Measurements from ENCODE around the gene MLLT6.

The MLLT6 gene

DNA sequence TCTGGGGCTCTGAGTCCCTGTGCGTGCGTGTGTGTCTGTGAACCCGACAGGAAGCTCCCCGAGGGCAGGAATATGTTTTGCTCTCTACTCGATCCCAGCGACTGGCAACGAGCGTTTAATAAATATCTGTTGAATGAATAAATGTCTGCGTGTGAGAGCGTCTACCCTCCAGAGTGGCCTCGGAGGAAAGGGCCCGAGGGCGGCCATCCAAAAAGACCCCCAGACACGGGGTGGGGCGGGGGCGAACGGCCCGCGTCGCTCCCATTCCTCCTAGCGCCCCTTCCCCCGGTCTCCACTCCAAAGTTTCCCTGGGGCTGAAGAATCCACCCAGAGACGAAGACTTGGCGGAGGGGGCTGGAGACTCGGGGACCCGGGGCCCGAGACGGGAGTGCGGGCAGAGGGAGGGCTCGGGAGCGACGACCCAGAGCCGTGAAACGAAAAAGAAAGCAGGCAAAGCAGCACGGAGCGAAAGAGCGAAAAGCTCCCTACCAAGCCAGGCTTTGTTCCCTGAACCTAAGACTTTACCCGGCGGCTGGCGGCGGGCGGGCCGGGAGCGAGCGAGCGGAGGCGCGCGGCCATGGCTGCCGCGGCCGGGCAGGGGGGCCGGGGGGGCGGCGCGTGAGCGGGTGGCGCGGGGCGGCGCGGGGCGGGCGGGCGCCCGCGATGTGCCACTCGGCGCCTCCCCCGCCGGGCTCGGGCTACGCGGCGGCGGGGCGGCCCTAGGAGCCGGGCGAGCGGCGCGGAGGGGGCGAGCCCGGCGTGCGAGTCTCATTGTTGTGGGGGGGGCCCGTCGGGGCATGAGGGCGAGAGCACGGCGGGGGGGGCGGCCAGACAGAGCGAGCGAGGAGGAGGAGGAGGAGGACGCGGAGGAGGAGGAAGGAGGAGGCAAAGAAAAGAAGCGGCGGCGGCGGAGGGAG lies at the start of gene MLLT6:
MLLT6 (plus strand) TSS at position 668 of the 917 bp plus-strand sequence. CDS start 360 bp downstream, outside the sequence.
- peak; percentile 36 for DNase-seq

DNA sequence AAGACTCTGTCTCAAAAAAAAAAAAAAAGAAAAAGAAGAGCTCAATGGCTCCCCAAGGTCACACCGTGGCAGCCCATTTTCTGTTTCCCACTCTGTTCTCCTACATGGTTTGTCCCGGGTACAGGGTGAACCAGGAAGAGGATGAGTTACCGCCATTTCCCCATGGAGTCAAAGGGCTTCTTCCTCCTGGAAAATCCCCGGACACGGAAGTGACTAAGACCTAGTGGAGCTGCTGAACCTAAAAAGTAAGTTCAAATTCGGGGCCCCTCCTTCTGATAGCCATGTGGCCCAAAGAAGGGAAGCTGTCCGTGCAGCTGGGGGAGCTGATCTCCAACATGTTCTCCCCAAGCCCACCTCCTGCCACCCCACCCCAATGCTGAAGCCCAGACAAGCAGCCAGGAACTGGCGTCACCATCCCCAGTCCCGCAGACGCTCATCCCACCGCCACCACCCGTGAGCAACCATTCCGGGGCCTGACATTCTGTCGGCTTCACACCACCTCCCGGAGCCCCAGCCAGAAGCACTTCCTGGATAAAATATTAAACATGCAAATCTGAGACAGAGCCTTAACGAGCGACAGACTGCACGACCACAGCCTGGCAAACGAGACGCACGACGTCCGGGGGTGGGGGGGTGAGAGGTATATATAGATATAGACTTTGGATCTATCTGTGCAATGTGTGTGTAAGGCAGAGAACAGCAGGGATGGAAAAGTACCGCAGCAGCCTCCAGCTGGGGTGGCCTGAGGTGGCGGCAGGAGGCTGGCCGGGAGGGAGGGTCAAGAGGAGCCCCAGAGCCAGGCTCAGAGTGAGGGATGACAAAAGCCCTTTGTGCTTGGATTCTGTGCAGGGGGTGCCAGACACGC lies 47.9 kb upstream of the MLLT6 start:
- no peak for DNase-seq

DNA sequence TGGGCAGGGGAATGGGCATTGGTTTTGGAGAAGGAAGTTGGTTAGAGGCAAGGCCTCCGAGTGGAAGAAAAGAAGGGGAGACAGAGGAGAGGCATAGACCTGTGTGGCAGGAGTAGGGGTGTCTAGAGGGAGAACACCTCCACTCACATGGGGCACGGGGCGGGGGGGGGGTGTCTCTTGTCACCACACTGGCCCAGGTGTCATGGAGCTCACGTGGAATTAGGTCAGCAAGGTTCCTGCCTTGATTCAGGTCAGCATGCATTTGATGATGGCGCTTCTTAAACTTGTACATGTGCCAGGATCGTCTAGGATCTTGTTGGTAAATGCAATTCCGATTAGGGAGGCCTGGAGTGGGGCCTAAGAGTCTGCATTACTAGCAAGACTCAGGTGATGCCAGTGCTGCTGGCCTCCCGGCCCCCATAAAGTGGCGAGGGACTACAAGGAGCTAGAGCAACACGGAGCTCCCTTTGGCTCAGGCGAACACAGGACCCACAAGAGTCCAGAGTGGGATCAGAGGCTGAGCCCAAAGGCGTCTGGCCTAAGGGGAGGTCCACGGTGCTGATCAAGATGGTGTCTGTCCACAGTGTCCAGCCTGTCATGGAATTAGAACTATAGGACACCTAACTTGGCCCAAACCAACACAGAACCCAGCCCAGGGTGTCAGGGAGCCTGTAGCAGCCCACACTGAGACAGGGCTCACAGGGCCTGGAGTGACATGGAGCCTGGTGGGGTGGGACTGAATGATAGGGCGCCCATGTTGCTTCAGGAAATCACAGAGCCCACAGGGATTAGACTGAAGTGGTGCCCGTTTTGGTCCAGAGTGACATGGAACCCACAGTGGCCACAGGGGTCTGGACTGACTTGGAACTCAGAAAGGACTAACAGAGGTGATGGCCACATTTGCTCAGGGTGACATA lies 47.0 kb upstream of the MLLT6 start:
- DNase-seq: no peak

DNA sequence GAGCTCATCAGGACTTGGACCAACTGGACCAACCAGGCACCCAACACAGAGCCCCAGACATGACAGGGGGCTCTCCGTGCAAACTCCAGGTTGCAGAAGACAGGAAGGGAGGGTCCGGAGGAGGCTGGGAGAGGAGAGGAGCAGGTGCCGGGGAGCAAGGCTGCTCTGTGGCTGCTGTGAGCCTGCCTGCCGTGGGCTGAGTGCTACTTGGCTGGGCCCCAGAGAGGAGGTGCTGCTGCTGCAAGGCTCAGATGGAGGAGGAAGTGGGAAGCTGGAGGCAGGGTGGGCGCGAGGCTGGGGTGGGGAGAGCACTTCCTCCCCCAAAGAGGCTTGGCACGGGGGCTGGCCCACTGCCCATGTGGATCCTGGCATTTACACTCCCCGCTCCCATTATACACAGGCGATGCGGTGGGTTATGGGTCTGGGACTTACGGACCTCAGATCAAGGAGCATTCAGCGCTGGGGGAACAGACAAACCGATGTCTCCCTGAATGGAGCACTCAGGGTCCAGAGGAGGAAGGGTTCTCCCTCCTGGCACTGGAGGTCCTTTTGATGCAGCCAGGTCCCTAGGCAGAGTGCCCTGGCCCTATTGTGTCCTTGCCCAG lies 46.2 kb upstream of the MLLT6 start:
- no peak for DNase-seq

DNA sequence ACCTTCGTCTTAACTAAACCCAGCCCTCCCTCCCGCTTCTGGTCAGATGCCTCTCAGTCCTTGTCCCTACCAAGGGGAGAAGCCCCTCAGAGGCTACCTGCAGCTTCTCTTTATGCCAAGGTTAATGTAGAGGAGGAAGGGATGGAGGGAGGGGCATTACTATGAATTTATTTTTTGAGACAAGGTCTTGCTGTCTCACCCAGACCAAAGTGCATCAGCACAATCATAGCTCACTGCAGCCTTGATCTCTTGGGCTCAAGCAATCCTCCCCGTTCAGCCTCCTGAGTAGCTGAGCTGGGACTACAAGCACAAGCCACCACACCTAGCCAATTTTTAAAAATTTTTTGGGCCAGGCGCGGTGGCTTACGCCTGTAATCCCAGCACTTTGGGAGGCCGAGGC lies 45.7 kb upstream of the MLLT6 start:
- DNase-seq: no peak

DNA sequence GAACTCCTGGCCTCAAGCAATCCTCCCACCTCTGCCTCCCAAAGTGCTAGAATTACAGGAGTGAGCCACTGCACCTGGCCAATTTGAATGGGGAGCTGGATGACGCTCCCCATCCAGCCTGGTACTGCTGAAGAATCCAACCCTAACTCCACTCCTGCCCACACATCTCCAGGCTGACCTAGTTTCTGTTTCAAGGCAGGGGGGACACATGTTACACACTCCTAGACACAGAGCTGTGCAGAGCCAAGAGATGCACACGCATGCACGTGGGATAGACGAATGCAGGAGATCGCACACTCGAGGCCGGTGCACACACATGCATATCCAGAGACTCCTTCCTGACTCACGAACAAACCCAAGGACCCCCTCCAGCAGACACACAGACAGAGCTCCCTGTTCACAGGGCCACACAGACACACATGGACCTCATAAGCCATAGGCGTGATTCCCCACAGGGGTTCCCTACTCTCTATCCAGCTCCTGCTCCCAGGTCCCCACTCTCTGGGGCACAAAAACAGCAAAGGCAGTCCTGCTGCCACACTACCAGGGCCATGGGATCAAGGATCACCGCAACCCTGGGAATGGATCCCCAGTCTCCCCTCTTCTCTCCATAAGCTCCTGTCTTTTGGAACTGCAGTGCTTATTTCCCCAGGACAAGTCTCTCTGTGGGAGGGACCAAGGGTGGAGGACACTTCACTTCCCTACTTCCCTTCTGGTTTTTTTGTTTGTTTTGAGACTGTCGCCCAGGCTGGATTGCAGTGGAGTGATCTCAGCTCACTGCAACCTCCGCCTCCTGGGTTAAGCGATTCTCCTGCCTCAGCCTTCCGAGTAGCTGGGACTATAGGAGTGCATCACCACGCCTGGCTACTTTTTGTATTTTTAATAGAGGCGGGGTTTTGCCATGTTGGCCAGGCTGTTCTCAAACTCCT lies 44.7 kb upstream of the MLLT6 start:
- DNase-seq: no peak

DNA sequence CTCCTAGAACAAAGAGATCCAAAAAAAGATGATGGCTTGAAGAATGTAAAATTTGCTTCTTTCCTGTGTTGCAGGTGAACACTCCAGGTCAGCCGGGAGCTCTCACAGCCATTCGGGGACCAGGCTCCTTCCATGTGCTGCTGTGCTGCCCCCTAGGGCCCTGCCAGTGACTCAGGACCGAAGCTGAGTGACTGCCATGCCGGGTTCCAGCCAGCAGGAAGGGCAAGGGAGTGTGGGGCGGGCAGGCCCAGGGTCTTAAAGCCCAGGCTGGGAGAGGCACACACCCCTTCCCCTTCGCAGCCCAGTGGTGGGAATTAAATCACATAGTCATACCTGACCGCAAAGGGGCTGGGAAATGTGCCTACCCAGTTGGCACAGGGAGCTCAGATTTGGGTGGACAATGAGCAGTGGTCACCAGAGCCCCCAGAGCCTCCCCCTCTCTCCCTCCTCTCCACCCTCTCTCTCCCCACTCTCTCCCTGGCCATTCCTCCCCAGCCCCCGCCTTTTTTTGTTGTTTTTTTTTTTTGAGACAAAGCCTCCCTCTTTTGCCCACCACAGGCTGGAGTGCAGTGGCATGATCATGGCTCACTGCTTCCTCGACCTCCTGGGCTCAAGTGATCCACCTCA lies 41.8 kb upstream of the MLLT6 start:
- peak; percentile 38 for DNase-seq

DNA sequence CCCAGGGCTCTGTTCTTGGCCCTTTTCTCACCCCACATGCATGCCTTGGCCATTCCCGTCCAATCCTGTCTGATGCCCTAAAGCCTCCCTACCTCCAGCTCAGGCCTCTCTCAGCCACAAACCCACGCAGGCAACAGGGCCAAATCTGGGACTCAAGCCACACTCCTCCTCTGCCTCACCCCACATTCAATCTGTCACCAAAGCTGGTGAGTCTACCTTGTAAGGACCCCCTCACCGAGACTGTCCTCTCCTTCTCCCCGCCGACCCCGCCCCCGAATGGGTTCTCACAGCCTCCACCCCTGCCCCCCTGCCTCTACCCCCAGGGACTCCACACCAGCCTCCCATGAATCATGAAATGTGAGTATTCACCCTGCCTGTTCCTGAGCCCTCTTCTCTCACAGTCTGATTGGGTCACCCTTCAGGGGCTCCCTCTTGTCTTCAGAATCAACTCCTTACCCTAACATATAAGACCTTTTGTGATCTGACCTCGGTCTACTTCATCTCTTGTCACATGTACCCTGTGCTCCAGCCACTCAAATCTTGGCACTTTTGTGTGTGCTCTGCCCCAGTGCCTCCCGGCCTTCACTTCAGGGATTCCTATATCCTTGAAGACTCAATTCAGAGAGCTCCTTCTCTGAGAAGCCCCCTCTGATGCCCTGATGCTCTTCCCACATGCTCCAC lies 41.0 kb upstream of the MLLT6 start:
- no peak for DNase-seq

DNA sequence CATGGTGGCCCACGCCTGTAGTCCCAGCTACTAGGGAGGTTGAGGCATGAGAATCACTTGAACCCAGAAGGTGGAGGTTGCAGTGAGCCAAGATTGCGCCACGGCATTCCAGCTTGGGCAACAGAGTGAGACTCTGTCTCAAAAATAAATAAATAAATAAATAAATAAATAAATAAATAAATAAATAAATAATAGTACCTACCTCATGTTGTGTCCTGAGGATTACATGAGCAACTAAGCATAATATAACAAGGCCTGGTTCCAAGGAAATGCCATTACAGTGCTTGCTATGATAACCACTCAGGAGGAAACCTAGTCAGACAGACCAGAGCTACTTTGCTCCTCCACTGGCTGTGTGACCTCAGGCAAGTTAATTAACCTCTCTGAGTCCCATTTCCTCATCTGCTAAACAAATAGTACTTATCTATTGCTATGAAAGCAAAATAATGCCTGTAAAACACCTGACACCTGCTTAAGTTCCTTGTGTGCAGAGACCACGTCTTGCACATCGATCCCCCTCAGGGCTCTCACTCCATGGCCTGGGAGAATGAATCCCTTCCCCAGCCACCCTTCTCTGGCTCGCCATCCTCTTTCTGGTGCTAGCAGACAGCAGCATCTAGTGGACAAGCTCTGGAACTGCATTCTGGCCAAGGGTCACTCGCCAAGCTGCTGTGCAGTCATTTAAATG lies 37.8 kb upstream of the MLLT6 start:
- peak; percentile 57 for DNase-seq

DNA sequence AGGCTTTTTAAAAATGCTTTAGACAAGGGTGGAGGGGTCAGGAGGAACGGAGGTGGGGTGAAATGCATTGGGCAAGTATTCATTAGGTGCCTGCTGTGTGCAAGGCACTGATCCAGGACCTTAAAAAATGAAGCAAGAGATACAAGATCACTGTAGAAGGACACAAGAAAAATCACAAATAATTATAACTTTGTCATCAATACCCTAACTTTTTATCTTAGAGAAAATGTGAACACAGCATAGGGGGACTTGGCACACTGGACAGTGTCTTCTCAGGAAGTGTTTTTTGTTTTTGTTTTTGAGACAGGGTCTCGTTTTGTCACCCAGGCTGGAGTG lies 37.3 kb upstream of the MLLT6 start:
- DNase-seq: no peak

DNA sequence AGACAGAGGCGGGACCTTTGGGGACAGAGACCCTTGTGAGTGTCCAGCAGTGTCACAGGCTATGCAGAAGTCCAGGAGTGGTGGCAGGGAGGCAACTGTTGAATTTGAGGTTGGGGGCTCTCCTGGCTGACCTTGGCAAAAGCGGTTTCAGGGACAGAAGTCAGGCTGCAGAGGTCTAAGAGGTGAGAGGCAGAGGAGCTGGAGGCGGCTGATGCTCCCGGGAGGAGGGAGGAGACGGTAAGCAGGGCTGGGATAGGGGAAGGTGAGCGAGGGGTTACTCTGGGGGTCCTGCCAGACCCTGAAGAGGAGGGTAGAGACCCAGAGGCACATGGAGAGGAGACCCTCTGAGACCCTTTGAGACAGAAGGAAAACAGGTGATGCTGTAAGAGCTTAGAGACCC lies 35.6 kb upstream of the MLLT6 start:
- DNase-seq: no peak

DNA sequence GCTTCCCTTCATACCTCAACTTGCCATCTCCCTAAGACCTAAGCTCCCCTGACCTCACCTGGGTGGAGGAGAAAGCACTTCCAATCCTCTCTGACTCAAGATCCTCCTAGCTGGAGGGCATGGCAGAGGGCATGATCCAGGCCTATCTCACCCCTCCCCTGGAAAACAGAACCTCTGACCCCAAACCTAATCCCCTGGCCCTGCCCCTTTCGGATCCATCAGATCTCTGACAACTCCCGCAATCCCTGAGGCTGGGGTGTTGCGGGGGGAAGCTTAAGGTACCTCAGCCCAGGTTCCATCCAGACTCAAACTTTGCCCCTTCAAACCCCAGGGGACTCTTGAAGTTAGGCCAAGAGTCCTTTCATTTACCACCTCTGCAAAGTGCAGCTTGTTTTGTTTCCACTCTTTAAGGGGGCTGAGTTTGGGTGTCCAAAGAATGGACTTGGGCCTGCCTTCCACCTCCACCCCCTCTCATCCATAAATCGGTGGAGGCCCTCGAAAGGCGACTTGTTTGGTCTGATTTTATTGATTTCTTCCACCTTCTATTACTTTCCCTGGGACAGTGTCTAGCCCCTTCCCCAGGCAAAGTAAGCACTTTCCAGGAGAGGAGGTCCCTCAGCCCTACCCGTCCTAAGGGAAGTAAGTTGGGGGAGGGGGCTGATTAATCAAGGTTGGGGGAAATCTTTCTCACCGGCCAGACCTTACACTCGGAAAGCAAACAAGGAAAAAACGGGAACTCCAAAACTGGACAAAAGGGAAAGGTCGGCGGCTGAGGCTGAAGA lies 32.9 kb upstream of the MLLT6 start:
- no peak for DNase-seq

DNA sequence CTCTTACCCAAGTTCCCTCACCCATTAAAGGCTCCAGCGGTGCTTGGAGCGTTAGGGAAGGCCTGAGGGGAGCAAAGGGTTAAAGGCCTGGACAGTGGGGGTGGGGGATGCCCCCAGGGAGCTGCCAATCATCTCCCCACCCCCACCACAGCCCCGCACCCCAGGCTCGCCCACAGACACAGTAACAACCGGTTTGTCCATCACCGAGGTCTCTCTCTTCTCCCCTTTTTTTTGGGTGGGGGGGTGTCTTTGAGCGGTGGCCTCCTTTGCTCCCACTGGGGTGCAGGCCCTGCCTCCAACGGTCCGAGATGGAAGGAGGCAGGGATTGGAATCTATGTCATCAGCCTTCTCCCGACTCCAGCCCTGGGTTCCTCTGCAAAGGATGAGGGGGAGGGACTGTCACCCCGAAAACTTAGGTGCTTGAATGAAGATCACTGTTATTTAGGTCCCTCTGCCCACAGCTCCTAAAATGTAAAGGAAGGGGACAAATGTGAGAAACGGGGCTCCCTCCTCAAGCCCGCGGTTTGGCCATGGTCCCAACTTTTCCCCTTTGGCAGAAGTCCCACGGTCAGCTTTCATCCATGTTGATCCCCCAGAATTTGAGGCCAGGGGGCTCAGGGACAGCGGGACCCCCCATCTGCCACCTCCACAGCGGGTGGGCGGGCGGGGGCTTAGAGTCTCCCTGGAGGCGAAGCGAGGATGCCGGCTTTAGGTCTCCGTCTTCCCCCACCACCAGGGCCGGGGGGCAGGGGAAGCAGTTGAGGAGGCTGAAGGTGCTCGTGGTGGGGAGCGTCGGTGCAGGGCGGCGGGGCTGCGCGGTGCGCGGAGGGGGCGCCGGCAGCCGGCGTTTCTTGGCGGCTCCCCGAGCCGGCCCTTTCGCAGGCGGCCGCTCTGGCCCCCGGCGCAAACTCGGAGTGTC lies 32.0 kb upstream of the MLLT6 start:
- DNase-seq: no peak

DNA sequence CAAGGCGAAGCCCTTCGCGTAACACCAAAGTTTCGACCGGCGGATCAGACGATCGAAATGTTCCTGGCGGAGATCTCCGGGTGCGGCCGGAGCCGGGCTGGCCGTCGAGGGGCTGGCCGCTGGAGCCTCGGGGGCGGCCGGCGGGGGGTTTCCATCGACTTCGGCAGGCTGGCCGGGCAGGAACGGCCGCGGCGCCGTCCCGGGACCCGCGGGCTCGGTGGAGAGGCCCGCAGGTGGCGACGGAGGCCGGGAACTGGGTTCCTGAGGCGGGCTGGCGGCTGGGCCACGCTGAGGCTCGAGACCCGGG lies 31.4 kb upstream of the MLLT6 start:
- DNase-seq: no peak

DNA sequence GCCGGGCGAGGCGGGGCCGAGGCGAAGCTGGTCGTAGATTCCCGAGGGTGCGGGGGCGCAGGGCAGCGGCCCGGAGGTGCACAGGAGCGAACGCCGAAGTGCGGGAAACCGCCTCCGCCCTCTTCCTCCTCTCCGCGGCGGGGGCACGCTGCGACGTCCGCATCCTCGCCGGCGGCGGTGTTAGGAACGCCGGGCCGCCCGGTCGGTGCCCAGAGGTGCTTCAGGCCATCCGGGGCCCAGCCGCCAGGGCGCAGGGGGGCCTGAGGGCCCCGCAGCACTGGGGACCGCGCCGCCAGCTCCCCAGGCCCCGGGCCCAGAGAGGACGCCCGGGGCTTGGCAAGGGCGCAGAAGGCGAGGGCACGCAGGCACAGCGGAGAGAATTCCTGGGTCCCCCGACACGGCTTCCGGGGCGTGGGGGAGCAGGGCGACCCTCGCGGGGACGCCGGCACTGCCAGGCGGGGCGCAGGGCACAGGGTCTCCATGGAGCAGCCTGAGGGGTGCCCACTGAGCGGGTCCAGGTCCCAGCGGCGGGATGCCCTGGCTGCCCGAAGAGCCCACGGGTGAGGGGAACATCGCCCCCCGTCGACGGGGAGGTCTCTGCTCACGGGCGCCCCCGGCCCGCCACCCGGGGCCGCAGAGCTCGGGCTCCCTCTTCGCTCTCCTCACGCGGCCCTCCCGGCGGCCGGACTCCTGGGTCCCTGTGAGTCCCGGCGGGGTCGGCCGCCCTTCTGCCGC lies 30.9 kb upstream of the MLLT6 start:
- no peak for DNase-seq

DNA sequence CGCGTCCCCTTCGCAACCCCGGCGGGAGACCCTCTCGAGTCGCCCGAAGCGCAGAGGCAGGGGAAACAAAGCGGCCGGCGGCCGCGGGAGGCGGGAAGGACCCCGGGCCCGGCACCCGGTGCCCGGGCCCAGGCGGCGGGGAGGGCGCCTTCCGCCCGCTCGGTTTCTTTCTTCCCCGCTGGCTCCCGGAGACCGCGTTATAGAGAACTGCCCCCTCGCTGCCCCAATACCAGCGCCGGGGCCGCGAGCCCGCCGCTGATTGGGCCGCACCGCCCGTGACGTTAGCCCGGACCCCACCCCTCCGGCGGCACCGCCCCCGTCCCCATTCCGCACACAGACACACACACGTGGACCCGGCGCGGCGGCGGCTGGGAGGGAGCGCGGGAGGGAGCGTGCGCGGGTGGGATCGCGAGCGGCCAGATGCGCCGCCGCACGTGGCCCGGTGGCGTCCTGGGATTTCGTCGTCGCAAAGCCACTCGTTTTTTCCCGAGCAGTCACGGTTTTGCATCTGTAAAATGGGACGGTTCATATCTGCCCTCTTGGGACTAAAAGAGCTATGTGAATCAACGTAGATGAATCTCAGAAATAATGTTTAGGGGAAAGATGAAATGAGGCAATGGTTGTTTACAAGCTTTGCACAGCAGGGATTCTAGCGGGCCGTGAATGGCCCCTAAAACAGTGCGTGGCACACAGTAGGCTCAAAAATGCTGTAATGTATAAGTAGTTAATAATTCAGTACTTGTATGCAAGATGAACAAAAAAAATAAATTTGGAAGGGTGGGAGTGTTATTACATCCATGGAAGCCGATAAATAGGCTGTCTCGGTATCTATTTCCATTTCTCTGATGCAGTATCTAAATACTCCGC lies 30.1 kb upstream of the MLLT6 start, which contains the start of gene EPOP:
EPOP (minus strand) TSS at position 209 of the 867 bp plus-strand sequence. CDS start 462 bp downstream, outside the sequence.
- peak; percentile 44 for DNase-seq

Data from kidney glomerular epithelial cell (primary cell).